Adrenal gland (tissue), 5 donors: Measurements from ENCODE around the gene RCN1.
"Not testable (repeated sequence)": the region's sequence is repeated elsewhere in the genome, so short reads cannot be mapped to it uniquely, and the experiment has no call there.

Experiments used
- POLR2A ChIP-seq, 2 donors: fragments of 450-650 bp; IDR thresholded peaks; one replicate each; pipeline ENCODE4 v1.6.1; 2017; ENCODE audit warnings: antibody characterized with exemption in 2 of 2, mild to moderate bottlenecking in 2 of 2, moderate library complexity in 1 of 2
- TF ChIP-seq, protein P1 (sequence below), 6 experiments: fragments of 450-650 bp in 4 of 6; fragments of 200-600 bp in 2 of 6; sonication (generic) in 1 of 6; IDR thresholded peaks; 1 replicate in 5 of 6; 2 replicates in 1 of 6; pipeline versions ENCODE4 v1.5.1 to v1.8.0; 2016 to 2021; ENCODE audit warnings: antibody characterized with exemption in 6 of 6, mild to moderate bottlenecking in 2 of 6, moderate library complexity in 1 of 6
- donor health status: DM: no; HTN: no; CAD: no.

DNA sequence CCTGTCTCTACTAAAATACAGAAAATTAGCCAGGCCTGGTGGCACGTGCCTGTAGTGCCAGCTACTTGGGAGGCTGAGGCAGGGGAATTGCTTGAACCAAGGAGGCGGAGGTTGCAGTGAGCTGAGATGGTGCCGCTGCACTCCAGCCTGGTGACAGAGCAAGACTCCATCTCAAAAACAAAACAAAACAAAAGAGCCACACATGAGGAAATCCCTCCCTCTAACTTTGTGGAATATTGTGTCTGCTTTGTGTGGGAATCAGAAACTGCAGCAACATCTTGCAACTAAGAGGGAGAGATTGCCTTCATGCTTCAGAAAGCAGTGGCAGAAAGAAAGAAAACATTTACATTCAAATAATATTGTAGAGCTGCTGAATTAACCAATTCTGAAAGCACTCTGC lies 27.8 kb upstream of the RCN1 start:
- TF ChIP-seq, protein P1, sequence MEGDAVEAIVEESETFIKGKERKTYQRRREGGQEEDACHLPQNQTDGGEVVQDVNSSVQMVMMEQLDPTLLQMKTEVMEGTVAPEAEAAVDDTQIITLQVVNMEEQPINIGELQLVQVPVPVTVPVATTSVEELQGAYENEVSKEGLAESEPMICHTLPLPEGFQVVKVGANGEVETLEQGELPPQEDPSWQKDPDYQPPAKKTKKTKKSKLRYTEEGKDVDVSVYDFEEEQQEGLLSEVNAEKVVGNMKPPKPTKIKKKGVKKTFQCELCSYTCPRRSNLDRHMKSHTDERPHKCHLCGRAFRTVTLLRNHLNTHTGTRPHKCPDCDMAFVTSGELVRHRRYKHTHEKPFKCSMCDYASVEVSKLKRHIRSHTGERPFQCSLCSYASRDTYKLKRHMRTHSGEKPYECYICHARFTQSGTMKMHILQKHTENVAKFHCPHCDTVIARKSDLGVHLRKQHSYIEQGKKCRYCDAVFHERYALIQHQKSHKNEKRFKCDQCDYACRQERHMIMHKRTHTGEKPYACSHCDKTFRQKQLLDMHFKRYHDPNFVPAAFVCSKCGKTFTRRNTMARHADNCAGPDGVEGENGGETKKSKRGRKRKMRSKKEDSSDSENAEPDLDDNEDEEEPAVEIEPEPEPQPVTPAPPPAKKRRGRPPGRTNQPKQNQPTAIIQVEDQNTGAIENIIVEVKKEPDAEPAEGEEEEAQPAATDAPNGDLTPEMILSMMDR (IDR thresholded peaks at IDR 0.05), result not testable (repeated sequence)
- TF ChIP-seq POLR2A (IDR thresholded peaks at IDR 0.05), result not testable (repeated sequence)
